Measurements from ENCODE around the gene TRABD2B. TPM values are rescaled to one million over a fixed set of nuclear protein-coding genes. Genes with fewer than 3 reads are reported as not detected.
A peak's percentile ranks its signal among the peaks of the same experiment; 100 is the strongest.

Gene TRABD2B
- total RNA-seq, 1 experiment from 2014 or later, result 0.36 TPM

DNA sequence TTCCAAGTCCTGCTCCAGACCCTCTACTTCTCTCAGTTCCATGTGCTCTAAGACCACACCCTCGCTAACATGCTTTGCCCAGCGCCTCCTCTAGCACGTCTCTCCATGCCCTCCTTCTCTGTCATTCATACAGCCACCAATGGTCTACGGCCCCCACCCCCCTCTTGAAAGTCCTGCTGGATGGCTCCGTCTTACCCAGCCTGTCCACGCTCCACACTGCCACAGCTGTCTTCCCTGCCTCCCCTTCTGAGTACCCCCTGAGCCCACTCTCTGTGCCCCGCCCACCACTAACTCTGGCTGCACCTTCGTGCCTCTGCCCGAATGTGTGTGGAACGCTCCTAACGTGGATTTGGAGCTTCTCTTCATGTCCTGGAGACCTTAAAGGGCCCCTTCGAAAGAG lies 244.6 kb downstream of the TRABD2B start:
- H3K4me1 Mint-ChIP-seq (ENCODE audit: low read depth, unreplicated experiment), result peaks cover 7% of the 10 kb centered on the region
- ChIA-PET POLR2A (no interaction called here), CTCF (no interaction called here)
- no peak for DNase-seq
- no peaks in the 10 kb centered on the region for H3K9me3 Mint-ChIP-seq (ENCODE audit: unreplicated experiment)
- Histone ChIP-seq H3K9me3 (no peaks in the 10 kb centered on the region), H3K36me3 (ENCODE audit: control insufficient read depth, insufficient read depth, low read length) (no peaks in the 10 kb centered on the region), H3K4me3 (ENCODE audit: low read depth, low read length) (no peak overlapping the region), H3K4me1 (no peaks in the 10 kb centered on the region), H3K27me3 (replicated peaks; ENCODE audit: control insufficient read depth, insufficient read depth, low read length) (no peaks in the 10 kb centered on the region)
- H3K27ac Mint-ChIP-seq (ENCODE audit: unreplicated experiment), result no peak overlapping the region
- H3K36me3 Mint-ChIP-seq (ENCODE audit: insufficient read depth, unreplicated experiment), result no peaks in the 10 kb centered on the region
- BruUV-seq (replicated peaks), result no TSS peak
- no peak for TF ChIP-seq CTCF (IDR thresholded peaks at IDR 0.05; ENCODE audit: insufficient read depth in 1 of 2, low read depth in 1 of 2, low read length in 1 of 2, severe bottlenecking in 1 of 2, unreplicated experiment in 1 of 2)
- no peaks in the 10 kb centered on the region for H3K27me3 Mint-ChIP-seq (ENCODE audit: insufficient read depth, unreplicated experiment)
- no peak overlapping the region for H3K4me3 Mint-ChIP-seq (ENCODE audit: unreplicated experiment)
- intact Hi-C loops (cut with micrococcal nuclease; ENCODE audit: unreplicated experiment), result no loop called here

DNA sequence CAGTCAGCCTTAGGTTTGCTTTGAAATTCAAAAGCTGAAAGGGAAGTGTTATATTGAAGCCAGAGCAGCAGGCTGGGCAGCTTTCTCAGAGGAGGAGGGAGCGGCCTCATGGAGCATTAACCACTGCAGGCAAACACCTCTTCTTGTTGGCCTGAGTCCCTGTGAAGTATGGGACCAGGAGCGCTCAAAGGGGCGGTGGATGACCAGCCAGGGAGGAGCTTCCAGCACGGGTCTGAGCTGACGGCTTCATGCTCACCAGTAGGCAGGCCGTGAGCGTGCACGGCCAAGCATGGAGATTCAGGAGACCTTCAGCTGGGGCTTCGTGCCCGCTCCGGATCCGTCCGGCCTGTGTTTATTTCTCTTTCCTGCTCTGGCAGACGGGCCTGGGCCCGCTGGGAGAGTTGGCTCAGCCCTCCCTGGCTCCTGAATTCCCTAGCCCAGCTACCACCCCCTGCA lies 245.2 kb downstream of the TRABD2B start:
- CTCF ChIA-PET, result no interaction called here
- BruUV-seq (replicated peaks), result no TSS peak

DNA sequence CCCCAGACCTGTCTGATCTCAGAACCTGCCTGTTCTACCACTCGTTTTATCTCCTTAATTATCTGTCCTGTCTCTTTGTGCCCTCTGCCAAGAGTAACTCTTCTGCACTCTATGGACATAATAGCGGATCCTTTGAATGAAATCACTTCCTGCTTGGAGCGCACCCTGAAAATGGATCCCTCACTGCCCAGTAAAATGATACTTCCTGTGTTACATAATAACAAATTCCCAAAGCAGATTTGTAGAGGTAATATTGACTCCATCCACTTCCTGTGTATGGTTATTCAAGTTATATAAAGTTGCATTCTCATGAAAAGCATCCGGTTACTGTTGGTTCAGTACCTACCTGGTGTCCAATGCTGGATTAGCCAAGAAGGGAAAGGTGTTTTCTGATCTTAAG lies 246.0 kb downstream of the TRABD2B start:
- no peak overlapping the region for H3K27ac Mint-ChIP-seq (ENCODE audit: unreplicated experiment)
- Histone ChIP-seq H3K4me1 (no peaks in the 10 kb centered on the region), H3K27me3 (replicated peaks; ENCODE audit: control insufficient read depth, insufficient read depth, low read length) (no peaks in the 10 kb centered on the region), H3K4me3 (ENCODE audit: low read depth, low read length) (no peak overlapping the region), H3K36me3 (ENCODE audit: control insufficient read depth, insufficient read depth, low read length) (no peaks in the 10 kb centered on the region), H3K9me3 (no peaks in the 10 kb centered on the region)
- no peaks in the 10 kb centered on the region for H3K36me3 Mint-ChIP-seq (ENCODE audit: insufficient read depth, unreplicated experiment)
- ChIA-PET POLR2A (no interaction called here), CTCF (no interaction called here)
- no peak for TF ChIP-seq CTCF (IDR thresholded peaks at IDR 0.05; ENCODE audit: insufficient read depth in 1 of 2, low read depth in 1 of 2, low read length in 1 of 2, severe bottlenecking in 1 of 2, unreplicated experiment in 1 of 2)
- intact Hi-C loops (cut with micrococcal nuclease; ENCODE audit: unreplicated experiment), result no loop called here
- H3K27me3 Mint-ChIP-seq (ENCODE audit: insufficient read depth, unreplicated experiment), result no peaks in the 10 kb centered on the region
- H3K4me1 Mint-ChIP-seq (ENCODE audit: low read depth, unreplicated experiment), result peaks cover 7% of the 10 kb centered on the region
- H3K9me3 Mint-ChIP-seq (ENCODE audit: unreplicated experiment), result no peaks in the 10 kb centered on the region
- H3K4me3 Mint-ChIP-seq (ENCODE audit: unreplicated experiment), result no peak overlapping the region
- no peak for DNase-seq
- no TSS peak for BruUV-seq (replicated peaks)

More for the DNA sequence above, 245.2 kb downstream of the TRABD2B start:
- no peaks in the 10 kb centered on the region for H3K27me3 ChIP-seq (replicated peaks; ENCODE audit: control insufficient read depth, insufficient read depth, low read length)
- POLR2A ChIA-PET, result interaction anchor here (0.5 kb wide), 1 partner anchor 686 kb away, joined by 3 read pairs; no protein-coding TSS in a partner anchor
- Mint-ChIP-seq H3K27me3 (ENCODE audit: insufficient read depth, unreplicated experiment) (no peaks in the 10 kb centered on the region), H3K4me1 (ENCODE audit: low read depth, unreplicated experiment) (peaks cover 7% of the 10 kb centered on the region), H3K27ac (ENCODE audit: unreplicated experiment) (no peak overlapping the region), H3K36me3 (ENCODE audit: insufficient read depth, unreplicated experiment) (no peaks in the 10 kb centered on the region), H3K4me3 (ENCODE audit: unreplicated experiment) (no peak overlapping the region), H3K9me3 (ENCODE audit: unreplicated experiment) (no peaks in the 10 kb centered on the region)
- no peak for TF ChIP-seq CTCF (IDR thresholded peaks at IDR 0.05; ENCODE audit: insufficient read depth in 1 of 2, low read depth in 1 of 2, low read length in 1 of 2, severe bottlenecking in 1 of 2, unreplicated experiment in 1 of 2)
- H3K4me3 ChIP-seq (ENCODE audit: low read depth, low read length), result no peak overlapping the region
- intact Hi-C loops (cut with micrococcal nuclease; ENCODE audit: unreplicated experiment), result no loop called here
- DNase-seq, result peak in 1 of 2 experiments; percentile 11
- no peaks in the 10 kb centered on the region for H3K9me3 ChIP-seq
- no peaks in the 10 kb centered on the region for H3K4me1 ChIP-seq
- H3K36me3 ChIP-seq (ENCODE audit: control insufficient read depth, insufficient read depth, low read length), result no peaks in the 10 kb centered on the region
